GM18909 (cell line): ENCODE results near the gene WDR86.

ENCODE experiments used
- ATAC-seq: cut with Tn5 transposase; IDR thresholded peaks from one replicate; pipeline ENCODE4 v1.9.1; 2021; ENCODE audit warnings: mild to moderate bottlenecking; ENCODE audit not compliant: unreplicated experiment, poor library complexity

WDR86 gene

DNA sequence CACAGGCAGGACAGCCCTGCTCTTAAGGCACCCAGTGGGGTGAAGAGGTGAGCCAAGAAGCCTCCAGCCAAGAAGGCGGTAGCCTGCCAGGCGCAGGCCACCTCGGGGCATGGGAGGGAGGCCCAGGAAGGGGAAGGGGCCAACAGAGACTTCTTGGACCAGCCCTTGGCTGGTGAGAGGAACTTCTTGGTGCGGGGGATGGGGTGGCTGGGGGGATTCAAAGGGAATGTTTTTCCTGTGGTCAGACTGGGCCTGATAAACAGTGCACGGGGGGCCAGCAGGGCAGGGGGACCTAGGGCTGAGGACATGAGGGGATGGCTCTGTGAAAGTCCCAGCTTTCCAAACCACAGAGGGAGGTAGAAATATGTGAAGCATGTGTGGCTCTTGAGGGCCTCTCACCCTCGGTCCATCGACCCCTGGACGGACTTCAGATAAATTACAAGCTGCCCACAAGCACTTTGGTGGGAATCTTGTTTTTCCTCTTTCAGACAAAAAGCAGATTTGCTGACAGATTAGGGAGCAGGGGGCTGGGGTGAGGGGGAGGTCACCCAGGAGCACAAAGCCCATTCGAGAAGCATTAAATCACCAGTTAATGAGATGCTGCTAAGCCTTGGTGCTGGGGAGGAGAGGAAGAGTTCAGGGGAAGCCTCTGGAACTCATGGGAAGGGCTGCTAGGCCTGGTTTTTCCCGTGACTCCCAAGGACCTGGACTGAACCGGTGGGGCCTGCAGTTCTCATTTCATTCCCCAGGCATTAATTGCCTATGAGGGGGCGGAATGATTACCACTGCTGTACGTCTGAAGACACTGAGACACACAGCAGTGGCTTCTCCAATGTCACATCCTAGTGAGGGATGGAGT lies 18.8 kb upstream of the WDR86 start:
- no peak for ATAC-seq

DNA sequence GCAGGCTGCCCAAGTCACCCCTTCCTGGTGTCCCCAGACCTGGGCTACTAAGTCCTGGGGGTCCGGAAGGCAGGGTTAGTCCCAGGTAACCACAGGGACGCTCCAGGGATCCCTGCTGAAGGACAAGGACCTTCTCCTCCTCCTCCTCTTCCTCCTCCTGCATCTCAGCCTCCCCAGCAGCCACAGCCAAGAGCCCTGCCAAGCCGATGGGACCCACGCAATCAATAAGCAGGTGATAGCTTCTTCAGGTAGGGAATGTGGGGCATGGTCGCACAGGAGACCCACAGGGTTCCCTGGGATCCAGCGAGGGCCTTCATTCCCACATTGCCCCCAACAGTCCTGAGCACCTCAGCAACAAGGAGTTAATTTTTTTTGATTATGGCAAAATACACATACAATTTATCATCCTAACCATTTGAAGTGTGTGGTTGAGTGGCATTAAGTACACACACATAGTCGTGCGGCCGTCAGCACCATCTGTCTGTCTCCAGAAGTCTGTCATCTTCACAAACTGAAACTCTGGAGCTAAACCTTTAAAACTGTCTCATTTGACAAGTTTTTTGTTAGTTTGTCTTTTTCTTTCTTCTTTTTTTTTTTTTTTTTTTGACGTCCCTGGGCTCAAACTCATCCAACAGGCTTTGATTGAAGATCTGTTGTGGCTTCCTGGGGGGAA lies 18.0 kb upstream of the WDR86 start:
- ATAC-seq: no peak

DNA sequence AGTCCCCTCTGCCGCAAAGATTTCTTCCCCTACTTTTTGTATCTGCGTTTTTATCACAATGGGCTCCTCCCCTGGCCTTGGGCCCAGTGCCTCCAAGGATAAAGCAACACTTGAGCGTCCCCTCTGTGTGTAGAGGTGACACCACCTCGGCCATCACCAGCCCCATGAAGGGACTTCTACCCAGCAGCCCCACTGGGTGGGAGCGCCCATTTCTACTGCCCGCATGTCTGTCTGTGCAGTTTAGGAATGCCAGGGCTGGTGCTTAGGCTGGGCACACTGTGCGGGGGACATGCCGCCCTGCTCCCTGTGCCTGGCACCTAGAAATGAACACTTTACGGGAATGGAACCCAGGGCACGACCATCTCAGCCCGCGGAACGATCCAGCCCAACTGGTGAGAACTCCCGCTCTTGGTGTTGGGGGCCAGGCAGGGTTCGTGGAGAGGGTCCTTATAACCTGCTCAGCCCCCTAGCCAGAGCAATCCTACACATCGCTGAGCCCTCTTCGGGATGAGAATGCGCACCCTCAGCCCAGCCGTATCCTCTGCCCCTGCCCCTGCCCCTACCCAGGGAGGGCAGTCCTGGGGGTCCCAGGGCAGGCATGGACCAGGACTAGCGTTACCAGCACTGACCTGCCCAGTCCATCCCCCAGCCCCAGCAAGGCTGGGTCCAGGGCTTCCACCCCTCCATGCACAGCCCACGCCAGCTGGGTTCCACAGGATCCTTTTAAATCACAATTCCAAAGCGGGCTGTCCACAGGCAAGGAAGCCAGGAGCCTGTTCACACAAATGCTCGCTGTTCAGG lies 17.3 kb upstream of the WDR86 start:
- no peak for ATAC-seq

GRCh38 chr7:151426441-151426903 lies 16.6 kb upstream of the WDR86 start:
- ATAC-seq: no peak

- ATAC-seq: no peak
Observed at GRCh38 chr7:151425670-151426440, 16.0 kb upstream of the WDR86 start.

- ATAC-seq: no peak
Observed at GRCh38 chr7:151424799-151425198, 15.0 kb upstream of the WDR86 start.

- no peak for ATAC-seq
Observed at GRCh38 chr7:151423936-151424335, 14.1 kb upstream of the WDR86 start.

GRCh38 chr7:151423226-151423625 lies 13.4 kb upstream of the WDR86 start:
- no peak for ATAC-seq

- ATAC-seq: no peak
Observed at GRCh38 chr7:151422212-151422611, 12.4 kb upstream of the WDR86 start.

DNA sequence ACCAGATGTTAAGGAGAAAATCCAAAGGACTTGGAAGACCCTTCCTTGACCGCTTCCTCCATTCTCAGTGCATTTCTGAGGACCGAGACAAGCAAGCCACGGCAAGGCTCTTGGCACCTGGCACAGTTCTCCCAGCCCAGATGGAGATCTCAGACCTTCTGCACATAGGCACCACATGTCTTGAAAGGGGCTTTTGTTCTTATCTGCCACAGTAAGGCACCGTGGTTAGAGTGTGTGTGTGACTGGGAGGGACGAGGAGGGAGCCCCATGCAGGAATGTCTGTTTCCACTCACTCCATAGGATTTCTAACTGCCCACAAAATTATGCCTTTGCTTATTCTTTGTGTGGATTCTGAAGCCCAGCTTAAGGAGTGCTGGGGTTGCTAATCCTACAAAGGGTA lies 10.3 kb upstream of the WDR86 start:
- ATAC-seq: no peak

- ATAC-seq: no peak
Observed at GRCh38 chr7:151416941-151417315, 7.1 kb upstream of the WDR86 start.

DNA sequence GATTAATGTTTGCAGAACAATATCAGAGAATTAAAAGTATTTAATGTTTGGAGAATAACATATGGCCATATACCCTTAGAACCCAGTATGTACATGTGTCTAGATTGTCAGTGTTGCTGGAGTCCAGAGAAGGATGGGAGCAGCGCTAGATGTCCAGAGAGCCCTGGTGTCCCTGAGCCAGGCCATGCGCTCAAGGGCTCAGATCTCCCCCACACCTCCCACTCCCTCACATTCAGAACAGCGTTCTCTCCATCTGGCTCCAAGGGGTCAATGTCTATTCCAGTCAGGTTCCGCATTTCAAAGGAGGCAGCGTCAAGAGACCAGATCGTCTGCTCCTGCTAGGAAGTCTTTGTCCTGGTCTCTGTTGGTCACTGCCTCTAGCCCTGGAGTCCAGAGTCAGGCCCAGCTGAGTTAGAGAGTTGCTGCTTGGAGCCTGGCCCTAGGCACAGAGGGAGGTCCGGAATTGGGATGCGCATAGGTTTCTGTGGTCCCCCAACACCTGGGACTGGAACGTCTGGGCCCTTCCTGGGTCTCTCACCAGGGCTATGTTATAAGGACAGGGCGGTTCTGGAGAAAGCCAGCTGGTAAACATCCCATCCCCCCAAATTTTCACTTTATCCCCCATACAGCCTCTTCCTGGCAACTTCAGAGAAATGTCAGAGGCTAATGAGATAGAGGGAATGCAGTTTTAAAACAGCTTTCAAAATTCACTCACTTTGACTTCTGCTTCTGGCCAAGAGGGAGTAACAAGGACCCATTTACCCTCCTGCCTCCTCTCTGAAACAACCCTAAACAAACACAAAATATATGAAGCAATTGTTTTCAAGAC lies 6.5 kb upstream of the WDR86 start:
- no peak for ATAC-seq

DNA sequence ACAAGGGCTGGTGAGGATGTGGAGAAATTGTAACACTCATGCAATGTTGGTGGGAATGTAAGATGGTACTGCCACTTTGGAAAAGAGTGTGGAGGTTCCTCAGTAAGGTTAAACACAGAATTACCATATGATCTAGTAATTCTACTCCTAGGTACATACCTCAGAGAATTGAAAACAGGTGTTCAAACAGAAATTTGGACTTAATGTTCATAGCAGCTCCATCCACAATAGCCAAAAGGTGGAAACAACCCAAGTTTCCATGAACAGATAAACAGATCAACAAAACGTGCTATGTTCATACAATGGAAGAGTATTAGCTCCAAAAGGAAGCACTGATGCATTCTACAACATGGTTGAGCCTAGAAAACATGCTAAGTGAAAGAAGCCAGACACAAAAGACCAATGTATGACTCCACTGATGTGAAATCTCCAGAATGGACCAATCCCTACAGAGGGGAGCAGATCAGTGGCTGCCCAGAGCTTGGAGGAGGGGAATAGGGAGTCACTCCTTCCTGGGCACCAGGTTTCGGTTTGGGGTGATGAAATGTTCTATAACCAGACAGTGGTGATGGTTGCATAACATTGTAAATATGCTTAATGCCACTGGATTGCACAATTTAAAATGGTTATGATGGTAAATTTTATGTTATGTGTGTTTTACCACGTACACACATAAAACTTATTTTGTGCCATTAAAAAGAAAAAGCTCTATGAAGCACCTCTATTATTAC lies 5.7 kb upstream of the WDR86 start:
- ATAC-seq: no peak

DNA sequence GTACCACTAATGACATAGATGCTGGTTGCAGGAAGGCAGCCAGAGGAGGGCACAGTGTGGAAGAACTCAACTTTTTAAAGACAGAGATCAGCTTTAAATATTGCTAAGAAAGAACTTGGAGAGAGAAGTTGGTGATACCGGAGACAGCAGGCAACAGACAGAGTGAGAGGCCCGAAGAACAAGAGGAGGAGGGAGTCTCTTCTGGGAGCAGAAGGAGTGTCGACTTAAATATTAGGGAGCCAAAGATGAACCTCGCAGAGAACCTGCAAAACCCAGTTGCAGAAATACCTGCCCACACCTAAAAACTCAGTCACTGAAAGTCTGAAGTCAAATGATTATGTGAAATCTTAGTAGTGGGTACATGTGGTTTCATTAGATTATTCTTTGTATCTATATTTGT lies 3.4 kb upstream of the WDR86 start:
- ATAC-seq: no peak

DNA sequence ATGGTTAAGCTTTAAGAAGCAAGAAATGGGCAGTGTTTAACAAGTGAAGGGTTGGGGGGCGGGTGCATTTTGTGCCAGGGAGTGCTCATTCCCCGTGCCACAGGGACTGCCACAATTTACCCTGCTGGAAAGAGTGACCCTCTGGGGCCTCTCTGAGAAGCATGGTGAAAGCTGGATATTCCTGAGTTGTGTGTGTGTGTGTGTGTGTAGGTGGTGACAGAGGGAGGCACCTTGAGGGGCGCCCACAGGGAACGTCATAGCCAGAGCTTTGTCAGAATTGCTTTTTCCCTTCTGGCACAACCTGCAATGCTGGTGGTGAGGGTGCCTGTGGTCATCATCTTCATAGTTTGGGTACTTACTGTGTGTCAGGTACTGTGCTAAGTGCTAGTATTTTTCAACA lies 2.5 kb upstream of the WDR86 start:
- ATAC-seq: no peak

DNA sequence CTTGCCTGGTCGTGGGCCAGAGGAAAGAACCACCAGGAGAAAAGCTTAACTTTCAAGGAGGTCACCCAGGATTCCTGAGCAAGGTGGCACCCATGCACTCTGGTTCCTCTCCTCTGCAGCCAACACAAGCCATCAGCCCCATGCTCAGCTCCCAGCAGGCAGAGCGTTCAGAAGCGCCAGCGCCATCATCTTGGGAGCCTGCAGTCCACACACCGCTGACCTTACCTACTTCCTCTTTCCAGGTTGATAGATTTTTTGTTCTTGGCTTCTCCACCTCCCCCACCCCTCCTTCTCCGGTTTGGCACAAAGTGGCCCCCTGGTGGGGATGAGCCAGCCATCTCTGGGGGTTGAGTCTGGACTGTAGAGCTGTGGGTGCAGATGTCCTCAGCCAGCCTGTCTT lies 1.7 kb upstream of the WDR86 start:
- ATAC-seq: no peak

DNA sequence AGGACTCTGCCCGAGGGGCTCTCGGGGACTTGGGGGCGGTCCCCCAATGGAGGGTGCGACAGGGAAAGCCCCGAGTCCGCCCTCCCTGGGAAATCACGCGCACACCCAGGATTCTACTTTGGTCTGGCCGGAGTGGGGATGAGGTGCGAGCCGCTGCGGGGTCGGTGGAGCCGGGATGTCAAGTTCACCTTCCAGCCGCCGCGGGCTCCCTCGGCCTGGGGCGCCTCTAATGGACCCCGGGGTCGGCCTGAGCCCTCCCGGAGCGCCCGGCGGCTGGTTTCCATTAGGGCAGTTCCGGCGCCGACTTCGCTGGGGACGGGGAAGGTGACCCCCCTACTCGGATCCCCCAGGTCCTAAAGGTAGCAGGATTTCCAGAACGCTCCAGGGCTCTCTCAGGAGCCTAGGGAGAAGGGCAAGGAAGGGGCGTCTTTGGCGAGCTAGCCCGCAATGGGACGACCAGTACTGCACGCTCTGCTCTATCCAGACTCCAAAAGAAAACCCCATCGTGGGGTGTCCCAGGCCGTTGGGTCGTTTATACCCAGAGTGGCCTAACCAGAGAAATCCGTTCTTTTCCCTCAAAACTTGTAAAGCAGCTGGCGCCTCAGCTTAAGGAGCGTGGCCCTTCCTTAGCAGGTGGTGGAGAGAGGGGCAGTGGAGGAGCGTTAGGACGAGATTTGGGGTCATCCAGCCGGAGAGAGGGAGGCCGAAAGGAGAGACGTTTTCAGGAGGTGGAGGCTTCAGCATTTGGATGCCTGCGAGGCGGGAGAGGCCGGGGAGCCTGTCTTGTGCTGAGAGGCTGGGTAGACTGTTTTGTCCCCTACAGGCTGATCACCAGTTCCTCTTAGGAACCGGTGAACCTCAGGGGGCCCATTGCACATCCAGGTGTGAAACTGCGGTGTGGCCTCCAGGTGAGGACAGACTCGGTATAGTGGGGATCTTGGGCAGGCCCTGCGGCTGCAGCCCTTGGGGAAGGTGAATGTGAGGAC lies 860 bp upstream of the WDR86 start:
- ATAC-seq: no peak
